Activated T-cell treated with anti-CD3 and anti-CD28 coated beads for 1 hour (primary cell): Measurements from ENCODE around the gene DRC7.
"Not testable (repeated sequence)": the region's sequence is repeated elsewhere in the genome, so short reads cannot be mapped to it uniquely, and the experiment has no call there.

Experiments
- DNase-seq: peaks from one replicate; pipeline ENCODE4 v3.0.0-alpha.2; 2020; ENCODE audit warnings: low read depth

DRC7 gene

GRCh38 chr16:57735755-57736418 is 41.3 kb downstream of the DRC7 start, which contains the start of gene KATNB1:
Gene KATNB1, plus strand, starts transcription at chr16:57735770. Its CDS starts 1,474 bp downstream, at chr16:57737244.
- DNase-seq: no peak

GRCh38 chr16:57736419-57737351 is 42.1 kb downstream of the DRC7 start:
- DNase-seq: peak; percentile 13

GRCh38 chr16:57738844-57739243 is 44.2 kb downstream of the DRC7 start:
- DNase-seq: no peak

GRCh38 chr16:57739756-57740422 is 45.3 kb downstream of the DRC7 start:
- DNase-seq: no peak

GRCh38 chr16:57740423-57741071 is 45.9 kb downstream of the DRC7 start:
- DNase-seq: no peak

- DNase-seq: no peak
Observed at GRCh38 chr16:57741660-57742191, 47.1 kb downstream of the DRC7 start.

- no peak for DNase-seq
Observed at GRCh38 chr16:57742543-57742942, 47.9 kb downstream of the DRC7 start.

- no peak for DNase-seq
Observed at GRCh38 chr16:57743458-57743857, 48.9 kb downstream of the DRC7 start.

- DNase-seq: no peak
Observed at GRCh38 chr16:57743886-57744641, 49.5 kb downstream of the DRC7 start.

GRCh38 chr16:57744642-57744903 is 50.0 kb downstream of the DRC7 start:
- no peak for DNase-seq

GRCh38 chr16:57745768-57746167 is 51.2 kb downstream of the DRC7 start:
- DNase-seq: no peak

GRCh38 chr16:57746316-57746715 is 51.7 kb downstream of the DRC7 start:
- DNase-seq: not testable (repeated sequence)

GRCh38 chr16:57747091-57747490 is 52.5 kb downstream of the DRC7 start:
- no peak for DNase-seq

- no peak for DNase-seq
Observed at GRCh38 chr16:57747496-57747895, 52.9 kb downstream of the DRC7 start.

- DNase-seq: no peak
Observed at GRCh38 chr16:57747996-57748395, 53.4 kb downstream of the DRC7 start.

GRCh38 chr16:57748596-57748995 is 54.0 kb downstream of the DRC7 start:
- DNase-seq: no peak

- no peak for DNase-seq
Observed at GRCh38 chr16:57749101-57749692, 54.6 kb downstream of the DRC7 start.

- DNase-seq: no peak
Observed at GRCh38 chr16:57749856-57750452, 55.3 kb downstream of the DRC7 start.

GRCh38 chr16:57750796-57751538 is 56.4 kb downstream of the DRC7 start:
- no peak for DNase-seq
